K562 (cell line): ENCODE measurements around the gene SLC7A1. TPM values are rescaled to one million over a fixed set of nuclear protein-coding genes. Genes with fewer than 3 reads are reported as not detected.

Experiments used
- CXXC5 ChIP-seq: fragments of 250-450 bp; sonication (Bioruptor Pico); IDR thresholded peaks from 2 replicates; pipeline ENCODE4 v1.8.0; 2022; ENCODE audit warnings: inconsistent platforms, mild to moderate bottlenecking, moderate library complexity
- DDX20 ChIP-seq: fragments of 450-650 bp; IDR thresholded peaks from 2 replicates; pipeline ENCODE4 v1.6.1; 2016; ENCODE audit warnings: missing genetic modification characterization, low read depth, mild to moderate bottlenecking, missing compliant biosample characterization, moderate library complexity
- ELF1 ChIP-seq: fragments of 200-800 bp; sonication (Bioruptor generic); IDR thresholded peaks from 2 replicates; pipeline ENCODE4 v1.6.1; 2016; ENCODE audit warnings: missing genetic modification characterization, missing compliant biosample characterization
- GABPB2 ChIP-seq: fragments of 250-450 bp; sonication (Bioruptor Pico); conservative IDR thresholded peaks from 2 replicates; pipeline ENCODE4 v1.5.1; 2021; ENCODE audit warnings: mild to moderate bottlenecking
- HDAC3 ChIP-seq: fragments of 450-650 bp; IDR thresholded peaks from 2 replicates; pipeline ENCODE4 v1.6.1; 2018; ENCODE audit warnings: borderline replicate concordance, mild to moderate bottlenecking, moderate library complexity; ENCODE audit not compliant: partially characterized antibody
- HDAC6 ChIP-seq: IDR thresholded peaks from 2 replicates; pipeline ENCODE4 v1.6.1; 2012; ENCODE audit warnings: low read depth, mild to moderate bottlenecking, control low read depth, inconsistent platforms, low read length, moderate library complexity
- NCOA2 ChIP-seq, 2 experiments: fragments of 450-650 bp; IDR thresholded peaks; 2 replicates each; pipeline ENCODE4 v1.6.1; 2018; ENCODE audit warnings: mild to moderate bottlenecking in 2 of 2, moderate library complexity in 1 of 2; ENCODE audit not compliant: partially characterized antibody in 2 of 2
- POLR2A ChIP-seq: fragments of 450-650 bp; conservative IDR thresholded peaks from 2 replicates; pipeline ENCODE4 v1.6.1; 2016
- POLR3A ChIP-seq: IDR thresholded peaks from 2 replicates; pipeline ENCODE4 v1.6.1; 2011; ENCODE audit warnings: borderline replicate concordance, mild to moderate bottlenecking, moderate library complexity; ENCODE audit not compliant: insufficient read length, insufficient read depth; ENCODE audit errors: extremely low read depth
- PTTG1 ChIP-seq: fragments of 450-650 bp; IDR thresholded peaks from 2 replicates; pipeline ENCODE4 v1.6.1; 2016; ENCODE audit warnings: low read depth, mild to moderate bottlenecking, missing genetic modification characterization, missing compliant biosample characterization
- RBM17 ChIP-seq: fragments of 200-400 bp; formaldehyde crosslinking; IDR thresholded peaks from 2 replicates; pipeline ENCODE4 v1.6.1; 2017; ENCODE audit warnings: low read depth, mild to moderate bottlenecking, low read length, borderline replicate concordance
- RCOR1 ChIP-seq, 2 experiments: IDR thresholded peaks; 2 replicates each; pipeline ENCODE4 v1.6.1; 2012; ENCODE audit warnings: low read depth in 2 of 2, low read length in 2 of 2, borderline replicate concordance in 1 of 2, improper control_type of control experiment in 1 of 2
- SAFB ChIP-seq: fragments of 200-400 bp; formaldehyde crosslinking; IDR thresholded peaks from 2 replicates; pipeline ENCODE4 v1.6.1; 2017; ENCODE audit warnings: low read depth, low read length, borderline replicate concordance
- TCF7 ChIP-seq: sonication (generic); IDR thresholded peaks from 2 replicates; pipeline ENCODE4 v1.6.1; 2016; ENCODE audit warnings: antibody characterized with exemption, borderline replicate concordance
- ZKSCAN3 ChIP-seq: fragments of 250-450 bp; sonication (Bioruptor Pico); IDR thresholded peaks from 2 replicates; pipeline ENCODE4 v1.4.0; 2020
- ZNF589 ChIP-seq: fragments of 200-800 bp; sonication (Bioruptor generic); IDR thresholded peaks from 2 replicates; pipeline ENCODE4 v1.6.1; 2016; ENCODE audit warnings: low read depth, missing genetic modification characterization, missing compliant biosample characterization
- polyA plus RNA-seq, 8 experiments: library from polyadenylated mRNA; depleted of rRNA in 4 of 8; stranded (reverse) in 5 of 8; unstranded in 3 of 8; fragments of >200 nt; fragmentation: Nextera tagmentation in 2 of 8; fragmentation: Illumina TruSeq in 1 of 8; extraction: Ambion mirVana in 2 of 8; extraction: Trizol in 1 of 8; gene quantifications; 2 replicates each; pipeline versions ENCODE4 v1.2.1 to v1.2.3, GENCODE V29; 2011 to 2014; ENCODE audit warnings: inconsistent platforms in 1 of 8, missing spikeins in 1 of 8
- total RNA-seq, 7 experiments: library from RNA; depleted of rRNA in 6 of 7; stranded (reverse); fragments of >200 nt in 6 of 7; fragmentation: Illumina TruSeq in 2 of 7; extraction: Trizol in 2 of 7; gene quantifications; 2 replicates each; pipeline versions ENCODE4 v1.2.1 to v1.2.3, GENCODE V29; 2011 to 2021; ENCODE audit warnings: low replicate concordance in 1 of 7
- TF ChIP-seq, protein P1 (sequence below): sonication (generic); formaldehyde crosslinking; IDR thresholded peaks from 2 replicates; pipeline ENCODE4 v1.8.0; 2023; ENCODE audit warnings: mild to moderate bottlenecking, missing genetic modification reagents
- TF ChIP-seq, protein P2 (sequence below): sonication (generic); formaldehyde crosslinking; IDR thresholded peaks from 2 replicates; pipeline ENCODE4 v1.8.1; 2022; ENCODE audit warnings: missing genetic modification reagents
- TF ChIP-seq, protein P3 (sequence below): fragments of 200-800 bp; sonication (Bioruptor generic); IDR thresholded peaks from 2 replicates; pipeline ENCODE4 v1.6.1; 2017; ENCODE audit warnings: missing genetic modification characterization, missing compliant biosample characterization
- TF ChIP-seq, protein P4 (sequence below), 3 experiments: IDR thresholded peaks in 2 of 3; conservative IDR thresholded peaks in 1 of 3; 2 replicates each; pipeline ENCODE4 v1.5.1; 2011 to 2012; ENCODE audit warnings: low read length in 3 of 3, mild to moderate bottlenecking in 3 of 3, control low read depth in 2 of 3, improper control_type of control experiment in 1 of 3, inconsistent platforms in 1 of 3, low read depth in 1 of 3, mixed read lengths in 1 of 3, moderate library complexity in 1 of 3; ENCODE audit not compliant: insufficient read depth in 2 of 3
- TF ChIP-seq, protein P5 (sequence below): fragments of 450-650 bp; formaldehyde crosslinking; IDR thresholded peaks from 2 replicates; pipeline ENCODE4 v1.4.0; 2022; ENCODE audit warnings: missing genetic modification characterization

The SLC7A1 gene
- total and polyA plus RNA-seq, 9 of the 15 experiments (the other 6 are each of a cell fraction or from before 2014, with no cell fraction given): 3.3 to 69.7 (median 10.8) TPM

DNA sequence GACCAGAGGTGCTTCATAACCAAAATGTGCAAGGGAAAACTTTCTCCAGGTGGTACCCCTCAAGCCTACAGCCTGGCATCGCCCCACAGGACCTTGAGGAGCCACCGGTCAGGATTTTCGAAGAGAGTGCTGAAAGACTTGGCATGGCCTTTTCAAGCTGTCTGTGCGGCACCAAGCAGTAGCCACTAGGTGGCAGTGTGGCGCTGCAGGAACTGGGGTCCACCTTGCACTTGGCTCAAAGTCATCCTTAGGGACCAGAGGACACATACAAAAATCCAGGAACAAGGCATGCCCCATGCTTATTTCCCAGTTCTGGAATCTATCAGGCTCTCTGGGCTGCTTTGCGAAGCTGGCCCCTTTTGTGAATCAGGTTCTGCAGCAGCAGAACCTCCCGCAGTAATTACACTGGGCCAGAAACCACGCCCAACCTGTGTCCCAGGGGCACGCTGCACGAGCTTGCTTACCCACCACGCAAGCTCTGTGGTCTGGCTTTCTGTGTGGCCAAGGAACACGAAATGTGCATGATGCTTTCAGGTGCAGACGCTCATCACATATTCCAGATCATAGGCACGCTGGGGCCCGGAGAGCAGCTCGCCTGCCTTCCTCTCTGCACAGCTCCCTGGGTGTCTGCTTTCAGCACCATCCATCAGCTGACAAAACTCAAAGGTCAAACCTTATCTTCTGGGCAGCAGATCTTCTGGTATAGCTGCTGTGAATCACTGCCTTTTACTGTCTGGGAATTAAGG lies 87.2 kb downstream of the SLC7A1 start (continued):
- TF ChIP-seq PTTG1 (tag) (no peak), ZKSCAN3 (CRISPR knock-in tag) (no peak), NCOA2 (IDR thresholded peaks at IDR 0.05; ENCODE audit: partially characterized antibody in 2 of 2) (no peak), HDAC6 (no peak), ZNF589 (CRISPR knock-in tag) (no peak), RCOR1 (IDR thresholded peaks at IDR 0.05; ENCODE audit: borderline replicate concordance in 1 of 2, low read depth in 2 of 2, low read length in 2 of 2) (peak in 1 of 2 experiments; percentile 97; a peak in 2 of 4 replicates), RBM17 (no peak), GABPB2 (no peak), TCF7 (no peak), ELF1 (no peak), CXXC5 (CRISPR knock-in tag) (no peak), POLR2A (no peak), POLR3A (no peak), SAFB (no peak), DDX20 (tag) (no peak), HDAC3 (no peak)
- TF ChIP-seq, protein P1, sequence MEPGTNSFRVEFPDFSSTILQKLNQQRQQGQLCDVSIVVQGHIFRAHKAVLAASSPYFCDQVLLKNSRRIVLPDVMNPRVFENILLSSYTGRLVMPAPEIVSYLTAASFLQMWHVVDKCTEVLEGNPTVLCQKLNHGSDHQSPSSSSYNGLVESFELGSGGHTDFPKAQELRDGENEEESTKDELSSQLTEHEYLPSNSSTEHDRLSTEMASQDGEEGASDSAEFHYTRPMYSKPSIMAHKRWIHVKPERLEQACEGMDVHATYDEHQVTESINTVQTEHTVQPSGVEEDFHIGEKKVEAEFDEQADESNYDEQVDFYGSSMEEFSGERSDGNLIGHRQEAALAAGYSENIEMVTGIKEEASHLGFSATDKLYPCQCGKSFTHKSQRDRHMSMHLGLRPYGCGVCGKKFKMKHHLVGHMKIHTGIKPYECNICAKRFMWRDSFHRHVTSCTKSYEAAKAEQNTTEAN (CRISPR knock-in tag): no peak
- TF ChIP-seq, protein P2, sequence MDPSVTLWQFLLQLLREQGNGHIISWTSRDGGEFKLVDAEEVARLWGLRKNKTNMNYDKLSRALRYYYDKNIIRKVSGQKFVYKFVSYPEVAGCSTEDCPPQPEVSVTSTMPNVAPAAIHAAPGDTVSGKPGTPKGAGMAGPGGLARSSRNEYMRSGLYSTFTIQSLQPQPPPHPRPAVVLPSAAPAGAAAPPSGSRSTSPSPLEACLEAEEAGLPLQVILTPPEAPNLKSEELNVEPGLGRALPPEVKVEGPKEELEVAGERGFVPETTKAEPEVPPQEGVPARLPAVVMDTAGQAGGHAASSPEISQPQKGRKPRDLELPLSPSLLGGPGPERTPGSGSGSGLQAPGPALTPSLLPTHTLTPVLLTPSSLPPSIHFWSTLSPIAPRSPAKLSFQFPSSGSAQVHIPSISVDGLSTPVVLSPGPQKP (CRISPR knock-in tag): no peak
- TF ChIP-seq, protein P3, sequence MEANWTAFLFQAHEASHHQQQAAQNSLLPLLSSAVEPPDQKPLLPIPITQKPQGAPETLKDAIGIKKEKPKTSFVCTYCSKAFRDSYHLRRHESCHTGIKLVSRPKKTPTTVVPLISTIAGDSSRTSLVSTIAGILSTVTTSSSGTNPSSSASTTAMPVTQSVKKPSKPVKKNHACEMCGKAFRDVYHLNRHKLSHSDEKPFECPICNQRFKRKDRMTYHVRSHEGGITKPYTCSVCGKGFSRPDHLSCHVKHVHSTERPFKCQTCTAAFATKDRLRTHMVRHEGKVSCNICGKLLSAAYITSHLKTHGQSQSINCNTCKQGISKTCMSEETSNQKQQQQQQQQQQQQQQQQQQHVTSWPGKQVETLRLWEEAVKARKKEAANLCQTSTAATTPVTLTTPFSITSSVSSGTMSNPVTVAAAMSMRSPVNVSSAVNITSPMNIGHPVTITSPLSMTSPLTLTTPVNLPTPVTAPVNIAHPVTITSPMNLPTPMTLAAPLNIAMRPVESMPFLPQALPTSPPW (CRISPR knock-in tag): no peak
- TF ChIP-seq, protein P4, sequence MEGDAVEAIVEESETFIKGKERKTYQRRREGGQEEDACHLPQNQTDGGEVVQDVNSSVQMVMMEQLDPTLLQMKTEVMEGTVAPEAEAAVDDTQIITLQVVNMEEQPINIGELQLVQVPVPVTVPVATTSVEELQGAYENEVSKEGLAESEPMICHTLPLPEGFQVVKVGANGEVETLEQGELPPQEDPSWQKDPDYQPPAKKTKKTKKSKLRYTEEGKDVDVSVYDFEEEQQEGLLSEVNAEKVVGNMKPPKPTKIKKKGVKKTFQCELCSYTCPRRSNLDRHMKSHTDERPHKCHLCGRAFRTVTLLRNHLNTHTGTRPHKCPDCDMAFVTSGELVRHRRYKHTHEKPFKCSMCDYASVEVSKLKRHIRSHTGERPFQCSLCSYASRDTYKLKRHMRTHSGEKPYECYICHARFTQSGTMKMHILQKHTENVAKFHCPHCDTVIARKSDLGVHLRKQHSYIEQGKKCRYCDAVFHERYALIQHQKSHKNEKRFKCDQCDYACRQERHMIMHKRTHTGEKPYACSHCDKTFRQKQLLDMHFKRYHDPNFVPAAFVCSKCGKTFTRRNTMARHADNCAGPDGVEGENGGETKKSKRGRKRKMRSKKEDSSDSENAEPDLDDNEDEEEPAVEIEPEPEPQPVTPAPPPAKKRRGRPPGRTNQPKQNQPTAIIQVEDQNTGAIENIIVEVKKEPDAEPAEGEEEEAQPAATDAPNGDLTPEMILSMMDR (IDR thresholded peaks at IDR 0.05 in 2 of 3, conservative IDR thresholded peaks at IDR 0.05 in 1 of 3; ENCODE audit: insufficient read depth in 2 of 3, low read depth in 1 of 3, low read length in 3 of 3): peak; percentile 77 to 83 (median 80)
- TF ChIP-seq, protein P5, sequence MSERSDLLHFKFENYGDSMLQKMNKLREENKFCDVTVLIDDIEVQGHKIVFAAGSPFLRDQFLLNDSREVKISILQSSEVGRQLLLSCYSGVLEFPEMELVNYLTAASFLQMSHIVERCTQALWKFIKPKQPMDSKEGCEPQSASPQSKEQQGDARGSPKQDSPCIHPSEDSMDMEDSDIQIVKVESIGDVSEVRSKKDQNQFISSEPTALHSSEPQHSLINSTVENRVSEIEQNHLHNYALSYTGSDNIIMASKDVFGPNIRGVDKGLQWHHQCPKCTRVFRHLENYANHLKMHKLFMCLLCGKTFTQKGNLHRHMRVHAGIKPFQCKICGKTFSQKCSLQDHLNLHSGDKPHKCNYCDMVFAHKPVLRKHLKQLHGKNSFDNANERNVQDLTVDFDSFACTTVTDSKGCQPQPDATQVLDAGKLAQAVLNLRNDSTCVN (CRISPR knock-in tag): no peak
